B cell (primary cell): ENCODE results near the gene ANKS1B. TPM values are rescaled to one million over a fixed set of nuclear protein-coding genes. Genes with fewer than 3 reads are reported as not detected.

Experiments
- ATAC-seq: fragments of 200-7000 bp; cut with Tn5 transposase; one replicate; pipeline ENCODE4 v1.10.0; 2021; ENCODE audit warnings: low read depth, mild to moderate bottlenecking, moderate number of reproducible peaks, moderate library complexity
- CTCF ChIA-PET: fragments of 350-600 bp; sonication (Branson Sonifier 250); formaldehyde crosslinking; loops from one replicate; lab custom pipeline; 2021; ENCODE audit warnings: antibody characterized with exemption, inconsistent platforms; lab: Charles Lee
- POLR2A ChIA-PET: fragments of 350-600 bp; sonication (Branson Sonifier 250); formaldehyde crosslinking; loops from one replicate; lab custom pipeline; 2021; ENCODE audit warnings: antibody characterized with exemption; lab: Charles Lee
- DNase-seq: peaks from one replicate; pipeline ENCODE4 v3.0.0; 2013
- H2AFZ ChIP-seq: 2 replicates; pipeline ENCODE4 v1.6.1; 2012; ENCODE audit warnings: mild to moderate bottlenecking, low read depth, low read length; ENCODE audit not compliant: insufficient read depth, poor library complexity, severe bottlenecking
- H3K27ac ChIP-seq, 2 donors: 1 replicate in 1 of 2; 2 replicates in 1 of 2; pipeline ENCODE4 v1.5.1; 2012 to 2013; ENCODE audit warnings: low read length in 2 of 2, mild to moderate bottlenecking in 2 of 2, moderate library complexity in 1 of 2
- H3K27me3 ChIP-seq, 4 experiments: fragments of 200-600 bp in 1 of 4; sonication (generic) in 1 of 4; replicated peaks in 1 of 4; 1 replicate in 2 of 4; 2 replicates in 2 of 4; pipeline versions ENCODE4 v1.6.1 to v1.7.0; 2013 to 2016; ENCODE audit warnings: low read length in 3 of 4, mild to moderate bottlenecking in 2 of 4, mixed read lengths in 1 of 4, moderate library complexity in 1 of 4; ENCODE audit not compliant: insufficient read depth in 4 of 4, control insufficient read depth in 3 of 4; ENCODE audit errors: control extremely low read depth in 1 of 4
- H3K36me3 ChIP-seq, 2 experiments: replicated peaks in 1 of 2; 1 replicate in 1 of 2; 2 replicates in 1 of 2; pipeline versions ENCODE4 v1.6.1 to v1.7.1; 2013; ENCODE audit warnings: low read length in 1 of 2; ENCODE audit not compliant: insufficient read depth in 2 of 2, control insufficient read depth in 1 of 2; ENCODE audit errors: control extremely low read depth in 1 of 2, extremely low read depth in 1 of 2
- H3K4me1 ChIP-seq, 2 donors: fragments of 200-600 bp in 1 of 2; sonication (generic) in 1 of 2; 1 replicate in 1 of 2; 2 replicates in 1 of 2; pipeline versions ENCODE4 v1.5.1 to v1.6.1; 2013 to 2017; ENCODE audit warnings: low read length in 2 of 2; ENCODE audit not compliant: control insufficient read depth in 2 of 2, insufficient read depth in 2 of 2
- H3K4me2 ChIP-seq: replicated peaks from 2 replicates; pipeline ENCODE3; 2012; ENCODE audit warnings: mild to moderate bottlenecking, low read depth, low read length; ENCODE audit not compliant: poor library complexity, severe bottlenecking
- H3K4me3 ChIP-seq, 5 experiments: fragments of 200-600 bp in 1 of 5; sonication (generic) in 1 of 5; 1 replicate in 3 of 5; 2 replicates in 2 of 5; pipeline versions ENCODE4 v1.5.1 to v1.7.0; 2011 to 2016; ENCODE audit warnings: low read length in 4 of 5, mild to moderate bottlenecking in 4 of 5, low read depth in 2 of 5, control low read depth in 1 of 5, moderate library complexity in 1 of 5; ENCODE audit not compliant: insufficient read depth in 1 of 5; ENCODE audit errors: control extremely low read depth in 1 of 5, extremely low read depth in 1 of 5
- H3K79me2 ChIP-seq: fragments of 200-600 bp; sonication (generic); one replicate; pipeline ENCODE4 v1.6.0; 2016; ENCODE audit warnings: low read length; ENCODE audit not compliant: control insufficient read depth, insufficient read depth
- H3K9ac ChIP-seq: fragments of 200-600 bp; sonication (generic); 2 replicates; pipeline ENCODE4 v1.6.1; 2017; ENCODE audit warnings: mild to moderate bottlenecking, low read length, moderate library complexity
- H3K9me3 ChIP-seq, 3 donors: one replicate each; pipeline versions ENCODE4 v1.6.1 to v1.7.1; 2013; ENCODE audit warnings: low read length in 2 of 3; ENCODE audit not compliant: control insufficient read depth in 2 of 3, insufficient read depth in 1 of 3; ENCODE audit errors: control extremely low read depth in 1 of 3
- H4K20me1 ChIP-seq: 2 replicates; pipeline ENCODE4 v1.6.0; 2012; ENCODE audit warnings: mild to moderate bottlenecking, low read length; ENCODE audit not compliant: insufficient read depth, control insufficient read depth, poor library complexity, severe bottlenecking
- H3K27ac Mint-ChIP-seq: one replicate; pipeline ENCODE4 v1.8.0; 2021; ENCODE audit warnings: mixed read lengths
- H3K27me3 Mint-ChIP-seq: one replicate; pipeline ENCODE4 v1.8.0; 2021; ENCODE audit warnings: mixed read lengths
- H3K4me1 Mint-ChIP-seq: one replicate; pipeline ENCODE4 v1.8.0; 2021; ENCODE audit warnings: mixed read lengths
- H3K4me3 Mint-ChIP-seq: one replicate; pipeline ENCODE4 v1.8.0; 2021; ENCODE audit warnings: mixed read lengths
- H3K9me3 Mint-ChIP-seq: one replicate; pipeline ENCODE4 v1.8.0; 2022; ENCODE audit warnings: mixed read lengths; ENCODE audit not compliant: insufficient read depth
- CTCF ChIP-seq: fragments of 200-600 bp; IDR thresholded peaks from one replicate; pipeline ENCODE4 v1.8.0; 2022; ENCODE audit warnings: antibody characterized with exemption, mild to moderate bottlenecking
- EZH2 ChIP-seq: IDR thresholded peaks from 2 replicates; pipeline ENCODE4 v1.6.1; 2012; ENCODE audit warnings: borderline replicate concordance, low read depth, mild to moderate bottlenecking, moderate library complexity, low read length; ENCODE audit not compliant: insufficient read depth, poor library complexity, severe bottlenecking
- WGBS: methylation state at CpG from one replicate; pipeline ENCODE4 v1.1.5; 2013; ENCODE audit warnings: missing lambda C conversion rate; ENCODE audit not compliant: insufficient coverage; 5-methylcytosine and 5-hydroxymethylcytosine counted together
- intact Hi-C: fragments of 100-400 bp; cut with micrococcal nuclease; formaldehyde crosslinking; loops from one replicate; pipeline ENCODE4 v1.10.0; 2022
- polyA plus RNA-seq: library from polyadenylated mRNA; depleted of rRNA; stranded (reverse); fragments of >200 nt; gene quantifications from 2 replicates; pipeline ENCODE4 v1.2.3, GENCODE V29; 2012
- total RNA-seq, 2 donors: library from RNA; stranded (reverse); fragments of 120-200 nt in 1 of 2; gene quantifications; 1 replicate in 1 of 2; 2 replicates in 1 of 2; pipeline versions ENCODE4 v1.2.3 to v1.2.4, GENCODE V29; 2013 to 2022

The ANKS1B gene
- total and polyA plus RNA-seq, 2 donors (not counting 1 experiment from before 2014, with no cell fraction given) = not detected

- CTCF ChIA-PET = no interaction called here
- no peak overlapping the region for H3K9ac ChIP-seq
- H3K4me3 Mint-ChIP-seq = no peak overlapping the region
Observed at GRCh38 chr12:98868538-98868937, 1116.2 kb downstream of the ANKS1B start.

GRCh38 chr12:98868076-98868475 lies 1116.7 kb downstream of the ANKS1B start:
- no peak overlapping the region for H3K27ac ChIP-seq
- no peaks in the 10 kb centered on the region for H3K4me1 ChIP-seq
- H4K20me1 ChIP-seq = no peaks in the 10 kb centered on the region
- POLR2A ChIA-PET = no interaction called here
- H3K27ac Mint-ChIP-seq = no peak overlapping the region
- no peaks in the 10 kb centered on the region for H3K9me3 Mint-ChIP-seq
- no peaks in the 10 kb centered on the region for H3K36me3 ChIP-seq
- no peak overlapping the region for H2AFZ ChIP-seq
- H3K27me3 Mint-ChIP-seq = peaks cover 8% of the 10 kb centered on the region
- H3K4me3 Mint-ChIP-seq = no peak overlapping the region
- no peaks in the 10 kb centered on the region for H3K27me3 ChIP-seq
- WGBS = 88% methylated on average over 5 of the region's 6 CpGs
- no peak for DNase-seq
- intact Hi-C loops = no loop called here
- no peaks in the 10 kb centered on the region for H3K9me3 ChIP-seq
- H3K79me2 ChIP-seq = no peaks in the 10 kb centered on the region
- no peak overlapping the region for H3K4me3 ChIP-seq
- H3K4me1 Mint-ChIP-seq = no peaks in the 10 kb centered on the region
- H3K4me2 ChIP-seq = no peak overlapping the region
- H3K9ac ChIP-seq = no peak overlapping the region
- CTCF ChIA-PET = no interaction called here
- no peak for ATAC-seq
- TF ChIP-seq EZH2 = no peak
- no peak for TF ChIP-seq CTCF

More at GRCh38 chr12:98868538-98868937, 1116.2 kb downstream of the ANKS1B start:
- H3K27ac Mint-ChIP-seq = no peak overlapping the region
- H3K4me1 ChIP-seq = no peaks in the 10 kb centered on the region
- DNase-seq = no peak
- POLR2A ChIA-PET = no interaction called here
- no peaks in the 10 kb centered on the region for H3K27me3 ChIP-seq
- no peaks in the 10 kb centered on the region for H4K20me1 ChIP-seq
- H3K9me3 Mint-ChIP-seq = no peaks in the 10 kb centered on the region
- no peak overlapping the region for H3K4me3 ChIP-seq
- no peak overlapping the region for H2AFZ ChIP-seq
- WGBS = no CpG with 5 or more reads among the region's 4 CpGs
- H3K9me3 ChIP-seq = no peaks in the 10 kb centered on the region
- H3K4me1 Mint-ChIP-seq = no peaks in the 10 kb centered on the region
- no peak for ATAC-seq
- intact Hi-C loops = no loop called here
- H3K79me2 ChIP-seq = no peaks in the 10 kb centered on the region
- TF ChIP-seq EZH2 (no peak), CTCF (no peak)
- no peak overlapping the region for H3K4me2 ChIP-seq
- no peaks in the 10 kb centered on the region for H3K36me3 ChIP-seq
- H3K27ac ChIP-seq = no peak overlapping the region
- H3K27me3 Mint-ChIP-seq = peaks cover 8% of the 10 kb centered on the region
